ENCODE data around the gene MAP2K7.

GRCh38 chr19:7920519-7921301, 17.0 kb downstream of the MAP2K7 start:
- TF ChIP-seq CTCF (conservative IDR thresholded peaks at IDR 0.05) (no peak), EZH2 (IDR thresholded peaks at IDR 0.05; ENCODE audit: low read depth) (no peak)
